ENCODE data around the gene CLDN22.

- TF ChIP-seq CTCF (IDR thresholded peaks at IDR 0.05 in 2 of 3, conservative IDR thresholded peaks at IDR 0.05 in 1 of 3; ENCODE audit: borderline replicate concordance in 1 of 3, insufficient read depth in 1 of 3, low read depth in 2 of 3, low read length in 2 of 3) (no peak), POLR2AphosphoS5 (IDR thresholded peaks at IDR 0.05; ENCODE audit: low read depth, low read length) (no peak), ZFX (IDR thresholded peaks at IDR 0.05) (no peak), EZH2 (IDR thresholded peaks at IDR 0.05) (no peak), TCF7L2 (IDR thresholded peaks at IDR 0.05; ENCODE audit: borderline replicate concordance, extremely low read depth, insufficient read depth, insufficient read length) (no peak), YY1 (IDR thresholded peaks at IDR 0.05; ENCODE audit: extremely low read depth, insufficient replicate concordance, low read depth, low read length) (no peak), REST (IDR thresholded peaks at IDR 0.05; ENCODE audit: low read depth) (no peak)
Measured at GRCh38 chr4:183300655-183301054, 19.4 kb downstream of the CLDN22 start.
